Ascending aorta (tissue), 2 donors: ENCODE results near the gene SF3A2. TPM values are rescaled to one million over a fixed set of nuclear protein-coding genes. Genes with fewer than 3 reads are reported as not detected.

ENCODE experiments used
- DNase-seq, 2 donors: peaks; one replicate each; pipeline ENCODE4 v3.0.0-alpha.2; 2019; ENCODE audit warnings: low spot score in 2 of 2
- H3K27ac ChIP-seq, 2 donors: fragments of 200-600 bp; sonication (generic); one replicate each; pipeline ENCODE4 v1.5.1; 2016 to 2017; ENCODE audit warnings: mild to moderate bottlenecking in 1 of 2
- H3K27me3 ChIP-seq: fragments of 200-600 bp; sonication (generic); one replicate; pipeline ENCODE4 v1.5.1; 2017
- H3K36me3 ChIP-seq, 2 donors: fragments of 200-600 bp; sonication (generic); one replicate each; pipeline ENCODE4 v1.5.1; 2016
- H3K4me1 ChIP-seq, 2 donors: fragments of 200-600 bp; sonication (generic); one replicate each; pipeline ENCODE4 v1.5.1; 2016 to 2017; ENCODE audit warnings: mild to moderate bottlenecking in 1 of 2
- H3K4me3 ChIP-seq, 2 donors: fragments of 200-600 bp; sonication (generic); one replicate each; pipeline ENCODE4 v1.5.1; 2016 to 2017; ENCODE audit warnings: mild to moderate bottlenecking in 1 of 2
- H3K9me3 ChIP-seq, 2 donors: fragments of 200-600 bp; sonication (generic); one replicate each; pipeline ENCODE4 v1.5.1; 2016
- CTCF ChIP-seq, 3 experiments: fragments of 200-600 bp in 2 of 3; fragments of 450-650 bp in 1 of 3; sonication (generic) in 2 of 3; IDR thresholded peaks; one replicate each; pipeline ENCODE4 v1.5.1; 2016 to 2019; ENCODE audit warnings: antibody characterized with exemption in 3 of 3, mild to moderate bottlenecking in 1 of 3, moderate library complexity in 1 of 3
- intact Hi-C: fragments of 100-400 bp; cut with DNase I; formaldehyde crosslinking; loops from one replicate; pipeline ENCODE4 v1.15.1; 2023
- total RNA-seq: library from RNA; depleted of rRNA; stranded (reverse); fragments of >200 nt; gene quantifications from one replicate; pipeline ENCODE4 v1.1.0, GENCODE V29; 2016

SF3A2 gene
- total RNA-seq, 1 donor from 2014 or later = 21.3 TPM

- H3K27me3 ChIP-seq = peaks cover 13% of the 10 kb centered on the region
- H3K4me1 ChIP-seq = peaks cover 0 to 26% of the 10 kb centered on the region in 2 donors
- H3K4me3 ChIP-seq = peak overlapping the region; percentile 33 to 39
Observed at GRCh38 chr19:2253106-2254063, 16.8 kb downstream of the SF3A2 start.

GRCh38 chr19:2254064-2254872 lies 17.6 kb downstream of the SF3A2 start:
- H3K27me3 ChIP-seq = peaks cover 13% of the 10 kb centered on the region
- no peak overlapping the region for H3K4me3 ChIP-seq
- H3K4me1 ChIP-seq = peaks cover 0 to 26% of the 10 kb centered on the region in 2 donors
- no peak for DNase-seq
- H3K36me3 ChIP-seq = no peaks in the 10 kb centered on the region
- H3K9me3 ChIP-seq = no peaks in the 10 kb centered on the region
- no peak for TF ChIP-seq CTCF (IDR thresholded peaks at IDR 0.05)
- intact Hi-C loops = no loop called here
- no peak overlapping the region for H3K27ac ChIP-seq

More at GRCh38 chr19:2253106-2254063, 16.8 kb downstream of the SF3A2 start:
- DNase-seq = no peak
- Histone ChIP-seq H3K9me3 (no peaks in the 10 kb centered on the region), H3K27ac (no peak overlapping the region), H3K36me3 (peaks cover under 1 to 4% of the 10 kb centered on the region in 2 donors)
- intact Hi-C loops = no loop called here
- TF ChIP-seq CTCF (IDR thresholded peaks at IDR 0.05) = peak in 1 of 3 experiments; percentile 16

- no peak overlapping the region for H3K27ac ChIP-seq
- no peaks in the 10 kb centered on the region for H3K9me3 ChIP-seq
- peaks cover 0 to 26% of the 10 kb centered on the region in 2 donors for H3K4me1 ChIP-seq
- no peak overlapping the region for H3K4me3 ChIP-seq
- H3K27me3 ChIP-seq = peaks cover 13% of the 10 kb centered on the region
- DNase-seq = no peak
- intact Hi-C loops = no loop called here
- H3K36me3 ChIP-seq = no peaks in the 10 kb centered on the region
- TF ChIP-seq CTCF (IDR thresholded peaks at IDR 0.05) = no peak
Observed at GRCh38 chr19:2255112-2255845, 18.7 kb downstream of the SF3A2 start.

GRCh38 chr19:2255982-2256685 lies 19.5 kb downstream of the SF3A2 start, which contains the start of gene JSRP1:
Gene JSRP1 (minus strand): TSS chr19:2256417. CDS start chr19:2255314, 1,103 bp downstream.
- Histone ChIP-seq H3K9me3 (no peaks in the 10 kb centered on the region), H3K27me3 (peaks cover 9% of the 10 kb centered on the region), H3K27ac (no peak within 1 kb of the TSS), H3K4me3 (no peak within 1 kb of the TSS), H3K36me3 (no peaks in the 10 kb centered on the region), H3K4me1 (peaks cover 0 to 21% of the 10 kb centered on the region in 2 donors)
- TF ChIP-seq CTCF (IDR thresholded peaks at IDR 0.05) = no peak
- intact Hi-C loops = no loop called here
- no peak for DNase-seq
